Upper lobe of left lung (tissue), 4 donors: Measurements from ENCODE around the gene FAF1.
"Not testable (repeated sequence)": the region's sequence is repeated elsewhere in the genome, so short reads cannot be mapped to it uniquely, and the experiment has no call there.

Experiments
- POLR2A ChIP-seq, 4 donors: fragments of 450-650 bp; IDR thresholded peaks; one replicate each; pipeline ENCODE4 v1.5.1; 2016 to 2017; ENCODE audit warnings: antibody characterized with exemption in 4 of 4, mild to moderate bottlenecking in 2 of 4
- POLR2AphosphoS5 ChIP-seq, 2 donors: sonication (generic); formaldehyde crosslinking; IDR thresholded peaks; one replicate each; pipeline ENCODE4 v1.5.1; 2017; ENCODE audit warnings: antibody characterized with exemption in 2 of 2
- TF ChIP-seq, protein P1 (sequence below), 6 experiments: fragments of 450-650 bp in 4 of 6; fragments of 200-600 bp in 2 of 6; sonication (generic) in 2 of 6; IDR thresholded peaks; one replicate each; pipeline ENCODE4 v1.5.1; 2016 to 2019; ENCODE audit warnings: antibody characterized with exemption in 6 of 6

DNA sequence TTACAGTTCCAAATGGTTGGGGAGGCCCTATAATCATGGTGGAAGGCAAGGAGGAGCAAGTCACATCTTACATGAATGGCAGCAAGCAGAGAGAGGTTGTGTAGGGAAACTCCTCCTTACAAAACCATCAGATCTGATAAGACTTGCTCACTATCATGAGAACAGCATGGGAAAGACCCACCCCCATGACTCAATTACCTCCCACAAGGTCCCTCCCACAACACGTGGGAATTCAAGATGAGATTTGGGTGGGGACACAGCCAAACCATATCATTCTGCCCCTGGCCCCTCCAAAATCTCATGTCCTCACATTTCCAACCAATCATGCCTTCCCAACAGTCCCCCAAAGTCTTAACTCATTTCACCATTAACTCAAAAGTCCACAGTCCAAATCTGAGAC, 205.3 kb downstream of the FAF1 start:
- not testable (repeated sequence) for TF ChIP-seq POLR2AphosphoS5, POLR2A (IDR thresholded peaks at IDR 0.05)
- TF ChIP-seq, protein P1, sequence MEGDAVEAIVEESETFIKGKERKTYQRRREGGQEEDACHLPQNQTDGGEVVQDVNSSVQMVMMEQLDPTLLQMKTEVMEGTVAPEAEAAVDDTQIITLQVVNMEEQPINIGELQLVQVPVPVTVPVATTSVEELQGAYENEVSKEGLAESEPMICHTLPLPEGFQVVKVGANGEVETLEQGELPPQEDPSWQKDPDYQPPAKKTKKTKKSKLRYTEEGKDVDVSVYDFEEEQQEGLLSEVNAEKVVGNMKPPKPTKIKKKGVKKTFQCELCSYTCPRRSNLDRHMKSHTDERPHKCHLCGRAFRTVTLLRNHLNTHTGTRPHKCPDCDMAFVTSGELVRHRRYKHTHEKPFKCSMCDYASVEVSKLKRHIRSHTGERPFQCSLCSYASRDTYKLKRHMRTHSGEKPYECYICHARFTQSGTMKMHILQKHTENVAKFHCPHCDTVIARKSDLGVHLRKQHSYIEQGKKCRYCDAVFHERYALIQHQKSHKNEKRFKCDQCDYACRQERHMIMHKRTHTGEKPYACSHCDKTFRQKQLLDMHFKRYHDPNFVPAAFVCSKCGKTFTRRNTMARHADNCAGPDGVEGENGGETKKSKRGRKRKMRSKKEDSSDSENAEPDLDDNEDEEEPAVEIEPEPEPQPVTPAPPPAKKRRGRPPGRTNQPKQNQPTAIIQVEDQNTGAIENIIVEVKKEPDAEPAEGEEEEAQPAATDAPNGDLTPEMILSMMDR (IDR thresholded peaks at IDR 0.05) = not testable (repeated sequence)
